SKM-1 treated with dmso at 0.1 percent for 144 hours (cell line): ENCODE results near the gene TMSB10.
"Not testable (repeated sequence)": the region's sequence is repeated elsewhere in the genome, so short reads cannot be mapped to it uniquely, and the experiment has no call there.

Experiments
- DNase-seq: peaks from one replicate; lab custom pipeline; 2025; ENCODE audit not compliant: unreplicated experiment; lab: John Stamatoyannopoulos, UW

The TMSB10 gene

DNA sequence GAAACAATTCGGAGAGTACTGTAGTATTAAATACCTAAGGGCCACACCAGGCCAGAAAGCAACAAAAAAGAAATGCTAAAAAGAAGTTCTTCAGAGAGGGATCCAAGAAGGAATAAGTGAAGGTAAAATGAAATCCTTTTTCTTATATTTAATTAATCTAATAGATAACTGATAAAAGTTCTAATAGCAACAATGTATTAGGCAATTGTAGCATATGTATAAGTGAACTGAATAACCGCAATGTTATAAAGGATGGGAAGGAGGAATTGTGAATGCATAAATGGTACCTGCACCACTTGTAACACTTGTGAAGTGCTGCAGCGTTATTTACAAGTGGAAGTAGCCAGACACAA is 21.8 kb downstream of the TMSB10 start:
- no peak for DNase-seq

DNA sequence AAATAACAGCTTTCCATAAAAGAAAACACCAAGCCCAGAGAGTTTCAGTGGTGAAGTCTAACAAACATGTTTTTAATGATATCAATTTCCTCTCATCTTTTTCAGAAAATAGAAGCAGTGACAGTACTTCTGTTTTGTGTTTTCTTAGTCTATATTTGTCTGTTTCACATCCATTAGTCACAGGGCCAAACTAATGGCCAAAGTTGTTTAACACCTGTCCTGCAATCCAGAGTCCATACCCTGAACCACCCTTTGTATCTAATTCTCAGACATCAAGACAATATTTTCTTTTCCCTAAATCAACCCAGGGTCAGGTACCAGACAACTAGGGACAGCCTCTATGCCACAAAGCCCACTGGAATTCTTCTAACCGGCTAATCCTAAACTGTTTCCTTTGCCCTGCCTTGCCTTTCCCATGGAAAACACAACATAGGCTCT is 25.9 kb downstream of the TMSB10 start:
- no peak for DNase-seq

DNA sequence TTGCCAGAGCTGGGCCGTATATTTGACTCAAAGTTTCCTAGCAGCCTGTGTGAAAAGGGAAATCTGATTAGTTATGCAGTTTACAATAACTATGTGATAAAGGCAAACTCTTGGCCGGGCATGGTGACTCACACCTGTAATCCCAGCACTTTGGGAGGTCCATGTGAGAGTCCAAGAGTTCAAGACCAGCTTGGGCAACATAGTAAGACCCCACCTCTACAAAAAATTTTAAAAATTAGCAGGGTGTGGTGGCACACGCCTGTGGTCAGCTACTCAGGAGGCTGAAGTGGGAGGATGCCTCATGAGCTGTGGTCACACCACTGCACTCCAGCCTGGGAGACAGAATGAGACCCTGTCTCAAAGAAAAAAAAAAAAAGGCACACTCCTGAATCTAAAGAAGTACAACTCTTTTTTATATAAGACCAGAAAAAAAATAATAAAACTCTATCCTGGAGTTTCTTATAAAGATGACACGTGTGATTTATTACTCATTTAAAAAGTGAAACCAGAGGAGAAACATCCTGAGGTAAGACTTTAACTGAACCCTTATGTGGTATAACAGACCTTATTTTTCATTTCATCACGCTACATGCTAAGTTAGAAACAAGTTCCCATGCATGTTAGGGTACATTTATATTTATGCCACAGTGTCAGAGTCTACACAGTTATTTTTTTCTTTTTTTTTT is 32.9 kb downstream of the TMSB10 start:
- no peak for DNase-seq

DNA sequence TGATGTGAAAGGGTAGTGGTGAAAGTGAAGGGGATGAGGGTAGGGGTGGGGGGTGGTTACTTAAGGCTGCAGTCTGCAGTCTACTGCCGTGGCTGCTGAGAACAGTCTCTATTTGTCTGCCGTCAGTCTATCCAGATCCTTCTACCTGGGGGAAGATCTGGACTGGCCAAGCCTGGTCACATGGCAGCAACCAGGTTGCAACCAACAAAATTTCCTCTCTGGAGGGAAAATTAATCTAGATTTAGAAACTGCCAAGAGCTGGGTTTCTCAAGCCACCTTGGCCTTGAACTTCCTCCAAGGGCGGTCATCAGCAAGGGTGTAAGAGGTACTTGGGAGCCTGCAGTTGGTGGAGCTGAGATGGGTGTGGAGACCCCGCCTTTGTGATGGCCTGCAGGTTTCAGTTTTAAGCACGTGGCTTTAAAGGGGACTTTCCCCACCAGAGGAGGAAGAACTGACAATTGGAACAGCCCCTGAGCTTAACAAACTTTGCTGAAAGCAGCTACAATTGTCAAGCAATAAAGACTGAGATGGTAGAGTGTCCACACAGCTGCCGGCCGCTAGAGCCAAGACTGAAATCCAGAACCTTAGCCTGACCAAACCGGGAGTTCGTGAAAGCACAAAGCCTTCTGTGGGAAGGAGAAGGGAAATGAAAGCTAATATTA is 34.1 kb downstream of the TMSB10 start:
- DNase-seq: peak; percentile 87

DNA sequence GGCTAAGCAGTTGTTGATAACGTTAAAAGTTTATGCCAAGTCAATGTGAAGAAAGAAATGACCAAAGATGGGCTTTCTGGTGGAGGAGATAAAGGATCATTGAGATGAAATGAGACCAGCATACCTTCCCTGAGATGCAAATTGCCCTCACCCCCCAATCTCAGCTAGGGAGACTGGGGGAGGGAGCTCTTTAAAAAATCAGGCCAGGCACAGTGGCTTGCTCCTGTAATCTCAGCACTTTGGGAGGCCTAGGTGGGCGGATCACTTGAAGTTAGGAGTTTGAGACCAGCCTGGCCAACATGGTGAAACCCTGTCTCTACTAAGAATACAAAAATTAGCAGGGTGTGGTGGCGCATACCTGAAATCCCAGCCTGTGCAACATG is 34.6 kb downstream of the TMSB10 start:
- no peak for DNase-seq

DNA sequence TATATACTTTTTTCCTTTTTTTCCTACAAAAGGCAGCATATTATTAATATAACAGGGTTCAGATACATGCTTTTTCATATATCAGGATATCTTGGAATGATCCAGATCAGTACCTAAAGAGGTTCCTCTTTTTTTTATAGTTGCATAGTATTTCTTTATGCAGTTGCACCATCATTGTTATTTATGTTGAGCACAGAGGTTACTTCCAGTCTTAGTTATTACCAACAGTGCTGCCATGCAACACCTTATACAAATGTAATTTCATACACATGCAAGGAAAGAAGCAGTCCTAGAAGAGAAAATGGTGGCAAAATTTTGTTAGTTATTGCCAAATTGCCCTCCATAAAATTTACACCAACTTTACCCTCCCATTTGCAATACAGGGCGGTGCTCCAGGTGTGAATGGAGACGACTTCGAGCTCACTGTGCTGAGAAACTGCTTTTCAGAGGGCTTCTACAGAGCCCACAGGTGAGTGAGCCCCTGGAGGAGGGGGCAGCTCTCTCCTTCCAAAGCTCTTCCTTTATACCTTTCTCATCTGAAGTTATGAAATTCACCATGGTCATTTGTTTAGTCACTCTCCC is 35.5 kb downstream of the TMSB10 start:
- DNase-seq: peak; percentile 92

DNA sequence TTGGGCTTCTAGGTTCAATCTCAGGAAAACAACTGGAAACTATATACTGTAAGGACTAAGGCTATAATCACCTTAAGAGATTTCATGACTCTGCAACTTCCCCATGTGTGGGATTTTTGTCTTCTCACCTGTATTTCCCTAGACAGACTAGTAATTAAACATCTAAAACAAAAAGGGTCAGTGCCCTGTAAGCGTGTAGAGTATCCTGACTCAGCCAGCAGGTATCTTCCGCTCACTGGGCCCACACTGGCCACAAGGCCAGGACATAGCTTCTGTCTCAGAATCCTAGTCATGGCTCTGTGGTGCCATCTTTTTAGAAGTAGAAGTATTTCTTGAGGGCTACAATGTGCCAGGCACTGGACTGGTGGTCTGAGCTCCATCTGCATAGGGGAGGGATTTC is 36.7 kb downstream of the TMSB10 start:
- no peak for DNase-seq

DNA sequence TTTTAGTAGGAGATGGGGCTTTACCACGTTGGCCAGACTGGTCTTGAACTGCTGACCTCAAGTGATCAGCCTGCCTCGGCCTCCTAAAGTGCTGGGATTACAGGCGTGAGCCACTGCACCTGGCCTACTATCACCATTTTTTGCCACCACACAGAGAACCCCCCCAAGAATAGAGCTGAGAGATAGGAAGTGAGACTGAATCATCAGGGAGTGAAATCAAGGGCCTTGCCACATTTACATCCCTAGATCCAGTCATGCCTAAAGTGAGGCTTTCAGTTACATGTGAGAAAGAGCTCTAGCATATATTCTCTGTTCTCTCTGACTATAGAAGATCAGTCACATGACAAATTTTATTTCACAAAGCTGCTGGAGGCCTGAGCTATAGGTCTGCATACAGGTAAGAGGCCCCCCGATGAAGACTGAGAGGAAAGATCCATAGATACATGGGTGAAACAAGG is 37.5 kb downstream of the TMSB10 start:
- no peak for DNase-seq

DNA sequence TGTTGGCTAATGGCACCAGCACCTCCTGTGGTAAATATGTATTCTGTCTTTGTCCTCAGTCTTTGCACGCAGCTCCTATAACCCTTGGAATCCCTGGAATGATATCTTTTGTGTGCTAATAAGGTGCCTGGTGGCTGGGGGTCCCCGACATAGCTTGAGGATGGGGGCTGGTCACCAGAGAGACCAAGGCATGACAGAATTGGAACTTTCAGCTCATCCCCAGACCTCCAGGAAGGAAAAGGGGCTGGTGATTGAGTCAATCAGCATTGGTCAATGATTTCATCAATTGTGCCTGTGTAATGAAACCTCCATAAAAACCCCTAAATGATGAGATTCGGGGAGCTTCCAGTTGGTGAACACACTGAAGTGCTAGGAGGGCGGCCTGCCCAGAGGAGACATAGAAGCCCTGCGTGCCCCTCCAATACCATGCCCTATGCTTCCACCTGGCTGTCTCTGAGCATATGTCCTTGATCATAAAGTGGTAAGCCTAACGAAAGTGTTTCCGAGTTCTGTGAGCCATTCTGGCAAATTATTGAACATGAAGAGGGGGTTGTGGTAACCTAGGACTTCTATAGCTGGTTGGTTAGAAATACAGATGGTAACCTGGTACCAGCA is 38.9 kb downstream of the TMSB10 start:
- DNase-seq: no peak

DNA sequence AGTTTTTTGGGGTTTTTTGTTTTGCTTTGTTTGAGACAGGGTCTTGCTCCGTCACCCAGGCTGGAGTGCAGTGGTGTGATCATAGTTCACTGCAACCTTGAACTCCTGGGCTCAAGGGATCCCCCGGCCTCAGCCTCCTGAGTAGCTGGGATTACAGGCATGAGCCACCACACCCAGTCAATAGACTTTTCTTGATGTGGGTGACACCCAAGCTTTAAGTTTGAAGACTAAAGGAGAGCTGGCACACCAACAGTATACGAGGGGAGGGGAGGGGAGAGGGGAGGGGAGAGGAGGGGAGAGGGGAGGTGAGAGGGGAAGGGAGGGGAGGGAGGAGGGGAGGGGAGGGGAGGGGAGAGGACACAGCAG is 40.4 kb downstream of the TMSB10 start:
- not testable (repeated sequence) for DNase-seq

DNA sequence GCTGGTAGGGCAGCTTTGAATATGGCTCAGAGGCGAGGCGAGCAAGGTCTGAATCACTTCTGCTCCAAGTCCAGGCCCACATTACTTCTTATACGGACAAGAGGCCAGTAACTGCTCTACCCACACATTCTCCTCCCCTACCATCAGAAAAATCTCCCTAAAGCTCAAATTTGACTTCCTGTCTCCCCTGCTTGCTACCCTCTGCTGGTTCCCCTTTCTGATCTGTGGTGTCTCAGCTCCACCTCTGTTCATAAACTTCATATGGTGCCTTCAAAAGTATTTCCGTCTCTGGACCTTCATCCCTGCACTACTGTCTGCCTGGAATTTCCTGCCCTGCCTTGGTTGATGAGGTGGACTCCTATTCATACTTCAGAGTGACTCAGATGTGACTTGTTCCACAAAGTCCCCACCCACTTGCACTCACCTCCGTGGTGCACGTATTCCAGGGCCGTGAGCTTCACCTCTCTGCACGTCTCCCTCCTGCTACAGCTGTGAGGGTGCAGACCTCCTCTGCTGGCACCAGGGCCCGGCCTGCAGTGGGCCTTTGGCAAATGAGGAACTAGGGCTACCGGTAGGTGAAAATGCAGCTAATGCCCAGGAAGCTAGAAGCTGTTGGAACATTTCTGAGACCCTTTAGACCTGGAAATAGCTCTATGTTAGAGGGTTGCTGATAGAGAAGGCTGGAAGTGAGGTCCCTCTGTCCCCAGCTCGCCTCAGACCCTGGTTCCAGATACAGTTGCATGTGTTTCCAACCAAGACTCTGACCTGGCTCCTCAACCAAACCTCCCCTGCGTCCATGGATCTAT is 41.0 kb downstream of the TMSB10 start:
- peak; percentile 96 for DNase-seq

DNA sequence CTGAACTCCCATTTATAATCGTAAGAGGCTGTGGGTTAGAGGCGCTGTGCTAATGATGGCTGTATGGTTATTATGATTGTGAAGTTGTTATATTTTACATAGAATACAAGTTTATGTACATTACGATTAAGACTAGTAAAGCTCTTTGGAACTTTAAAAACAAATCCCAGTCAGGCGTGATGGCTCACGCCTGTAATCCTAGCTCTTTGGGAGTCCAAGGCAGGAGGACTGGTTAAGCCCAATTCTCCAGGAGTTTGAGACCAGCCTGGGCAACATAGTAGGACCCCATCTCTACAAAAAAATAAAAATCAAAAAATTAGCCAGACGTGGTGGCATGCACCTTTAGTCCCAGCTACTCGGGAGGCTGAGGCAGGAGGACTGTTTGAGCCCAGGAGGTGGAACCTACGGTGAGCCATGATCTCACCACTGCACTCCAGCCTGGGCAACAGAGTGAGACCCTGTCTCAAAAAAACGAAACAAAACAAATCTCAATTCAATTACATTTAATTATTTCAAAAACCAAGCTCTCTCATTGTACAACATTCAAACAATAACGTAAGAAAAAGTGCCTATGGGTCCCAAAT is 41.6 kb downstream of the TMSB10 start:
- DNase-seq: no peak

DNA sequence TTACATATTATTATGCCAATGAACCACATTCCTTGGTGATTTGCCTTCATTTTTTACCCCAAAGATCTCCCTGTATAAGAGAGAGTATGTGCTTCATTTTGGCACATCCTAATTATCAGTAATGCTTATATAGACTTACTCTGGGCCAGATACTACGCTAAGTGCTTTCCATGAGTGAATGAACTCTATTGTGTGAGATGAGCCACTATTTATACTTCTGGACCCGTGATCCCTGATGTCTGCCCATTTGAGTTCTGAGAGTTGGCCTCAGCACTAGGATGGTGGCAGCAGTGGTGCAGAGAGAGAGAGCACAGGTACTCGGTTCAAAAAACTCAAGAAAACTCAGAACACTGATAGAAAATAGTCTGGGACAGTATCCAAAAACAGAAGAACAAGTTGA is 48.1 kb downstream of the TMSB10 start:
- DNase-seq: no peak

DNA sequence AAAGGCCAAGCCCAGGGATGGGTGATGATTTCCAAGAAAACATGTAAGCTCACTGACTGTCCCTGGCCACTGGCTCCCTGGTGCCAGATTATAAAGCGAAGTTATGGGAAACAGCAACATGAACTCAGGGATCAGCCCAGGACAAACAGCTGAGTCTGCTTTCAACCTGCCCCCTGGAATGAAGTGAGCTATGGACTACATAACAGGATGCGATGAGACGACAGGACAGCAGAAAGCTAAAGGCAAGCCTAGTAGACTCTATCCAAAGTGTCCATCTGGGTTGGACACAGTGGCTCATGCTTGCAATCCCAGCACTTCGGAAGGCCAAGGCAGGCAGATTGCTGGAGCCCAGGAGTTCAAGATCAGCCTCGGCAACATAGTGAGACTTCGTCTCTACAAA is 48.9 kb downstream of the TMSB10 start:
- no peak for DNase-seq
